RWPE1 (cell line): ENCODE measurements around the gene PLEK2.
"Not testable (repeated sequence)": the region's sequence is repeated elsewhere in the genome, so short reads cannot be mapped to it uniquely, and the experiment has no call there.

Experiments
- CTCF ChIA-PET: fragments of 350-600 bp; sonication (Branson Sonifier 250); formaldehyde crosslinking; extraction: SDS; loops from one replicate; lab custom pipeline; 2021; lab: Yijun Ruan, JAX
- POLR2A ChIA-PET: fragments of 400-600 bp; formaldehyde crosslinking; extraction: SDS; loops from one replicate; lab custom pipeline; 2020; ENCODE audit warnings: antibody characterized with exemption; ENCODE audit not compliant: low non-redundant PET; lab: Yijun Ruan, JAX
- DNase-seq: peaks from one replicate; pipeline ENCODE4 v3.0.0; 2012; ENCODE audit warnings: low spot score
- H3K27ac ChIP-seq: fragments of 450-650 bp; 2 replicates; pipeline ENCODE4 v1.5.1; 2017
- CTCF ChIP-seq: fragments of 450-650 bp; conservative IDR thresholded peaks from 2 replicates; pipeline ENCODE4 v1.5.1; 2017; ENCODE audit warnings: low read depth, mild to moderate bottlenecking

Gene PLEK2

GRCh38 chr14:67418401-67419191 is 6.6 kb upstream of the PLEK2 start:
- CTCF ChIA-PET = interaction anchor here (0.6 to 2.1 kb wide), 2 partner anchors 153 to 1392 kb away, joined by 3 to 10 read pairs; no protein-coding TSS in a partner anchor
- DNase-seq = peak; percentile 89
- peak overlapping the region; percentile 90 for H3K27ac ChIP-seq
- POLR2A ChIA-PET = no interaction called here
- no peak for TF ChIP-seq CTCF

- POLR2A ChIA-PET = no interaction called here
- H3K27ac ChIP-seq = peak overlapping the region; percentile 90
- no peak for DNase-seq
- TF ChIP-seq CTCF = no peak
- CTCF ChIA-PET = no interaction called here
These were observed 5.7 kb upstream of the PLEK2 start for GRCh38 chr14:67417633-67418032.

- H3K27ac ChIP-seq = no peak overlapping the region
- DNase-seq = no peak
- no peak for TF ChIP-seq CTCF
- POLR2A ChIA-PET = no interaction called here
- CTCF ChIA-PET = interaction anchor here (0.6 kb wide), 1 partner anchor 55 kb away, joined by 3 read pairs; no protein-coding TSS in a partner anchor
These were observed 4.8 kb upstream of the PLEK2 start for GRCh38 chr14:67416810-67417209.

GRCh38 chr14:67416085-67416484 is 4.1 kb upstream of the PLEK2 start:
- DNase-seq = no peak
- ChIA-PET CTCF (interaction anchor here (0.7 kb wide), 1 partner anchor 14 kb away, joined by 6 read pairs; no protein-coding TSS in a partner anchor), POLR2A (no interaction called here)
- TF ChIP-seq CTCF = no peak
- H3K27ac ChIP-seq = peak overlapping the region; percentile 46

GRCh38 chr14:67415610-67416009 is 3.6 kb upstream of the PLEK2 start:
- DNase-seq, POLR2A ChIA-PET, H3K27ac ChIP-seq: not testable (repeated sequence)
- CTCF ChIA-PET = interaction anchor here (0.6 to 0.7 kb wide), 2 partner anchors 15 to 24 kb away, joined by 3 to 6 read pairs; no protein-coding TSS in a partner anchor

GRCh38 chr14:67413806-67414769 is 2.1 kb upstream of the PLEK2 start:
- CTCF ChIA-PET = interaction anchor here (0.8 to 1.3 kb wide), 2 partner anchors 12 to 54 kb away, joined by 4 read pairs; partner anchors contain the start of gene ATP6V1D
- DNase-seq = peak; percentile 81
- H3K27ac ChIP-seq = peak overlapping the region; percentile 91
- POLR2A ChIA-PET = no interaction called here
- no peak for TF ChIP-seq CTCF
